Ishikawa (cell line): ENCODE results near the gene STX18.

ENCODE experiments used
- CEBPB ChIP-seq: IDR thresholded peaks from 2 replicates; pipeline ENCODE4 v1.6.1; 2012
- CREB1 ChIP-seq: IDR thresholded peaks from 2 replicates; pipeline ENCODE4 v1.6.1; 2012; ENCODE audit warnings: low read depth
- EGR1 ChIP-seq: IDR thresholded peaks from 2 replicates; pipeline ENCODE4 v1.6.1; 2012
- EP300 ChIP-seq: IDR thresholded peaks from 2 replicates; pipeline ENCODE4 v1.6.1; 2012; ENCODE audit warnings: borderline replicate concordance
- FOXM1 ChIP-seq: IDR thresholded peaks from 2 replicates; pipeline ENCODE4 v1.6.1; 2012; ENCODE audit warnings: low read depth, borderline replicate concordance
- RAD21 ChIP-seq: IDR thresholded peaks from 2 replicates; pipeline ENCODE4 v1.6.1; 2012; ENCODE audit warnings: low read depth
- REST ChIP-seq: IDR thresholded peaks from 2 replicates; pipeline ENCODE4 v1.6.1; 2012; ENCODE audit warnings: low read depth, mild to moderate bottlenecking
- TAF1 ChIP-seq: IDR thresholded peaks from 2 replicates; pipeline ENCODE4 v1.6.1; 2012; ENCODE audit warnings: low read depth, mild to moderate bottlenecking
- TCF12 ChIP-seq: IDR thresholded peaks from 2 replicates; pipeline ENCODE4 v1.6.1; 2012; ENCODE audit warnings: low read depth
- TEAD4 ChIP-seq: IDR thresholded peaks from 2 replicates; pipeline ENCODE4 v1.6.1; 2012
- USF1 ChIP-seq: IDR thresholded peaks from 2 replicates; pipeline ENCODE4 v1.6.1; 2012
- ZBTB7A ChIP-seq: IDR thresholded peaks from 2 replicates; pipeline ENCODE4 v1.6.1; 2012; ENCODE audit warnings: low read depth

- TF ChIP-seq USF1 (no peak), CREB1 (no peak), EP300 (no peak), TCF12 (no peak), TAF1 (no peak), RAD21 (no peak), TEAD4 (no peak), ZBTB7A (no peak), CEBPB (no peak), EGR1 (no peak), REST (no peak), FOXM1 (no peak)
Observed at GRCh38 chr4:4477391-4477790, 64.5 kb downstream of the STX18 start.
